ENCODE data around the gene GUCY1A1.

The GUCY1A1 gene

GRCh38 chr4:155781249-155781831, 114.7 kb downstream of the GUCY1A1 start:
- no peak for DNase-seq
